Sigmoid colon (tissue), 7 donors: ENCODE measurements around the gene CTSL. TPM values are rescaled to one million over a fixed set of nuclear protein-coding genes. Genes with fewer than 3 reads are reported as not detected.

Source experiments
- DNase-seq: peaks from one replicate; pipeline ENCODE4 v3.0.0-alpha.2; 2019
- H3K27ac ChIP-seq, 4 donors: fragments of 200-600 bp; sonication (generic); one replicate each; pipeline ENCODE4 v1.5.1; 2016 to 2019; ENCODE audit warnings: mild to moderate bottlenecking in 1 of 4
- H3K27me3 ChIP-seq, 3 donors: fragments of 200-600 bp; sonication (generic); one replicate each; pipeline ENCODE4 v1.5.1; 2019; ENCODE audit warnings: mild to moderate bottlenecking in 1 of 3
- H3K36me3 ChIP-seq, 4 donors: fragments of 200-600 bp; sonication (generic); one replicate each; pipeline ENCODE4 v1.5.1; 2016 to 2019
- H3K4me1 ChIP-seq, 4 donors: fragments of 200-600 bp; sonication (generic); one replicate each; pipeline ENCODE4 v1.5.1; 2017 to 2019
- H3K4me3 ChIP-seq, 4 donors: fragments of 200-600 bp; sonication (generic); one replicate each; pipeline ENCODE4 v1.5.1; 2017 to 2019; ENCODE audit warnings: mild to moderate bottlenecking in 2 of 4, moderate library complexity in 1 of 4
- H3K9me3 ChIP-seq, 4 donors: fragments of 200-600 bp in 3 of 4; sonication (generic) in 3 of 4; one replicate each; pipeline versions ENCODE4 v1.5.1 to v1.6.1; 2013 to 2019
- EP300 ChIP-seq, 4 donors: sonication (generic); formaldehyde crosslinking; IDR thresholded peaks; one replicate each; pipeline ENCODE4 v1.6.1; 2017; ENCODE audit warnings: antibody characterized with exemption in 4 of 4
- POLR2A ChIP-seq, 2 donors: fragments of 450-650 bp; IDR thresholded peaks; one replicate each; pipeline ENCODE4 v1.6.1; 2016; ENCODE audit warnings: antibody characterized with exemption in 2 of 2, mild to moderate bottlenecking in 2 of 2, moderate library complexity in 2 of 2
- POLR2AphosphoS5 ChIP-seq, 4 donors: sonication (generic); formaldehyde crosslinking; IDR thresholded peaks; one replicate each; pipeline ENCODE4 v1.6.1; 2017; ENCODE audit warnings: antibody characterized with exemption in 4 of 4
- WGBS, 2 donors: extraction: QIAGEN DNeasy Blood & Tissue Kit; methylation state at CpG; one replicate each; pipeline ENCODE4 v1.1.7; 2013; 5-methylcytosine and 5-hydroxymethylcytosine counted together
- intact Hi-C: fragments of 100-400 bp; cut with DNase I; formaldehyde crosslinking; loops from one replicate; pipeline ENCODE4 v1.15.1; 2023
- polyA plus RNA-seq, 3 donors: library from polyadenylated mRNA; stranded (reverse); fragments of 200-250 nt; gene quantifications; one replicate each; pipeline ENCODE4 v1.2.3, GENCODE V29; 2013
- total RNA-seq, 4 donors: library from RNA; depleted of rRNA; stranded (reverse); fragments of >200 nt; gene quantifications; one replicate each; pipeline ENCODE4 v1.1.0, GENCODE V29; 2016
- TF ChIP-seq, protein P1 (sequence below), 4 experiments: fragments of 450-650 bp in 3 of 4; fragments of 200-600 bp in 1 of 4; IDR thresholded peaks; one replicate each; pipeline ENCODE4 v1.5.1; 2016 to 2019; ENCODE audit warnings: antibody characterized with exemption in 4 of 4, mild to moderate bottlenecking in 3 of 4, moderate library complexity in 2 of 4
- donor health status: healthy with polysubstance abuse.
- donor health status: Bipolar disorder and iron deficiency.
- donor health status: healthy.

Gene CTSL
- total and polyA plus RNA-seq, 7 donors: 35.4 to 179 (median 107) TPM

DNA sequence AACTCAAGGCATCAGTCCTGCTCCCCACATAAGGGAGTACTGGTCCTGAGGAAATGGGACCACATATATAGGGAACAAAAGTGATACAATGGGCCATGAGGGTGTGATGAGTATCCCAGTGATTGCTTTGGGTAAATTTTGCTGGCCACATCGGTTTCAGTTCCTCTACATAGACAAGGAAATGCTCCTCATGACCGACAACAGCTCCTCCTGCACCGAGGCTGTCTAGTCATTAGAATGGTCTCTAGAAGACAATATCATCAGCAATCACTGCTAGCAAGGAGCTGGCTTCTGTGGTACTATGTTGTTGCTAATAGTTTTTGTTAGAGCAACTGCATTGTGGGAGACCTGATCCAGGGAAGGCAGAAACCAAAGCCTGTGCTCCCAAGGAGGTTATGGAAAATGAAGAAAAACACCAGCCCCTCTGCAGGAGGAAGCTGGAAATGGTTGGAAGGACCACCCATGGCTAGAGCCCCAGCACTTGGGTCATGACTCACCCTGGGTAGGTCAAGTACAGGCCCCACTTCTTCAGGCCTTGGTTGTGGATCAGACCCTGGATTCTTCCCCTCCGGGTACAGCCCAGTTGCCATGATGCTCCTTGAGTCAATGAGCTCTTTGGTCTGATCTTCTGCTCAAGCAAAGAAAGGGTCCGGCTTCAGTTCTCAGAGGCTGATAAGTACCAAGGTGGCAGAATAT, 3.4 kb upstream of the CTSL start:
- TF ChIP-seq POLR2AphosphoS5 (IDR thresholded peaks at IDR 0.05): peak in 1 of 4 donors; percentile 45
- TF ChIP-seq, protein P1, sequence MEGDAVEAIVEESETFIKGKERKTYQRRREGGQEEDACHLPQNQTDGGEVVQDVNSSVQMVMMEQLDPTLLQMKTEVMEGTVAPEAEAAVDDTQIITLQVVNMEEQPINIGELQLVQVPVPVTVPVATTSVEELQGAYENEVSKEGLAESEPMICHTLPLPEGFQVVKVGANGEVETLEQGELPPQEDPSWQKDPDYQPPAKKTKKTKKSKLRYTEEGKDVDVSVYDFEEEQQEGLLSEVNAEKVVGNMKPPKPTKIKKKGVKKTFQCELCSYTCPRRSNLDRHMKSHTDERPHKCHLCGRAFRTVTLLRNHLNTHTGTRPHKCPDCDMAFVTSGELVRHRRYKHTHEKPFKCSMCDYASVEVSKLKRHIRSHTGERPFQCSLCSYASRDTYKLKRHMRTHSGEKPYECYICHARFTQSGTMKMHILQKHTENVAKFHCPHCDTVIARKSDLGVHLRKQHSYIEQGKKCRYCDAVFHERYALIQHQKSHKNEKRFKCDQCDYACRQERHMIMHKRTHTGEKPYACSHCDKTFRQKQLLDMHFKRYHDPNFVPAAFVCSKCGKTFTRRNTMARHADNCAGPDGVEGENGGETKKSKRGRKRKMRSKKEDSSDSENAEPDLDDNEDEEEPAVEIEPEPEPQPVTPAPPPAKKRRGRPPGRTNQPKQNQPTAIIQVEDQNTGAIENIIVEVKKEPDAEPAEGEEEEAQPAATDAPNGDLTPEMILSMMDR (IDR thresholded peaks at IDR 0.05): no peak
- H3K4me1 ChIP-seq: peaks cover 0 to 17% (median 8%) of the 10 kb centered on the region in 4 donors
- H3K27ac ChIP-seq: peak overlapping the region in 1 of 4 donors; percentile 43
- intact Hi-C loops: no loop called here
- H3K4me3 ChIP-seq: no peak overlapping the region
- no peak for DNase-seq
- no peaks in the 10 kb centered on the region for H3K27me3 ChIP-seq
- H3K36me3 ChIP-seq: peaks cover 0 to 4% (median under 1%) of the 10 kb centered on the region in 4 donors
- 83 to 90% methylated on average over 5 of the region's 5 CpGs for WGBS, 2 donors
- no peaks in the 10 kb centered on the region for H3K9me3 ChIP-seq

- Histone ChIP-seq H3K36me3 (peaks cover under 1 to 33% (median 14%) of the 10 kb centered on the region in 4 donors), H3K4me1 (peaks cover 0 to 46% (median 32%) of the 10 kb centered on the region in 4 donors), H3K4me3 (peak overlapping the region; percentile 59 to 83 (median 72)), H3K27me3 (no peaks in the 10 kb centered on the region), H3K9me3 (no peaks in the 10 kb centered on the region), H3K27ac (peak overlapping the region; percentile 94 to 97 (median 95))
- intact Hi-C loops: loop anchor here (5.0 kb wide), 2 partner anchors 38 to 662 kb away; partner anchors contain the start of gene SPIN1
- peak; percentile 81 for DNase-seq
- 7 to 8% methylated on average over 25 of the region's 25 CpGs for whole genome bisulfite sequencing, 2 donors
- TF ChIP-seq POLR2AphosphoS5 (IDR thresholded peaks at IDR 0.05) (no peak), POLR2A (IDR thresholded peaks at IDR 0.05) (no peak), EP300 (IDR thresholded peaks at IDR 0.05) (no peak)
- TF ChIP-seq, protein P1 (IDR thresholded peaks at IDR 0.05): no peak
These were observed 491 bp upstream of the CTSL start for GRCh38 chr9:87725356-87725899.

GRCh38 chr9:87729246-87729645, 3.3 kb downstream of the CTSL start:
- H3K27ac ChIP-seq: no peak overlapping the region
- 88 to 94% methylated on average over 2 of the region's 2 CpGs for WGBS, 2 donors
- H3K36me3 ChIP-seq: peaks cover 14 to 51% (median 29%) of the 10 kb centered on the region in 4 donors
- intact Hi-C loops: loop anchor here (5.0 kb wide), 2 partner anchors 42 to 658 kb away; partner anchors contain the start of gene SPIN1
- TF ChIP-seq POLR2AphosphoS5 (IDR thresholded peaks at IDR 0.05): no peak
- TF ChIP-seq, protein P1 (IDR thresholded peaks at IDR 0.05): no peak
- no peak for TF ChIP-seq POLR2A (IDR thresholded peaks at IDR 0.05)
- no peak for DNase-seq
- H3K4me3 ChIP-seq: peak overlapping the region in 1 of 4 donors; percentile 10
- peaks cover 0 to 51% (median 36%) of the 10 kb centered on the region in 4 donors for H3K4me1 ChIP-seq
- no peaks in the 10 kb centered on the region for H3K9me3 ChIP-seq
- H3K27me3 ChIP-seq: no peaks in the 10 kb centered on the region

- no peak for DNase-seq
- Histone ChIP-seq H3K27ac (no peak overlapping the region), H3K9me3 (no peaks in the 10 kb centered on the region), H3K4me1 (peaks cover 0 to 46% (median 36%) of the 10 kb centered on the region in 4 donors), H3K36me3 (peaks cover 14 to 51% (median 29%) of the 10 kb centered on the region in 4 donors), H3K4me3 (no peak overlapping the region), H3K27me3 (no peaks in the 10 kb centered on the region)
- TF ChIP-seq POLR2AphosphoS5 (IDR thresholded peaks at IDR 0.05) (no peak), POLR2A (IDR thresholded peaks at IDR 0.05) (no peak), EP300 (IDR thresholded peaks at IDR 0.05) (no peak)
- TF ChIP-seq, protein P1 (IDR thresholded peaks at IDR 0.05): no peak
- WGBS, 2 donors: 83 to 90% methylated on average over 2 of the region's 2 CpGs
- intact Hi-C loops: no loop called here
These were observed 5.4 kb downstream of the CTSL start for GRCh38 chr9:87731321-87731720.
